Lung (tissue), 12 donors: ENCODE measurements around the gene CNTNAP2. TPM values are rescaled to one million over a fixed set of nuclear protein-coding genes. Genes with fewer than 3 reads are reported as not detected.

Experiments used
- ATAC-seq: fragments of 200-7000 bp; cut with Tn5 transposase; one replicate; pipeline ENCODE4 v1.9.1; 2020; ENCODE audit warnings: moderate number of reproducible peaks; ENCODE audit not compliant: insufficient read depth, low FRiP score
- DNase-seq, 3 donors: peaks; one replicate each; pipeline ENCODE4 v3.0.0-alpha.2; 2013 to 2017
- H3K27ac ChIP-seq, 2 donors: one replicate each; pipeline ENCODE4 v1.5.1; 2013; ENCODE audit warnings: mild to moderate bottlenecking in 2 of 2, moderate library complexity in 2 of 2, control low read depth in 1 of 2, inconsistent platforms in 1 of 2, low read depth in 1 of 2, low read length in 1 of 2
- H3K27me3 ChIP-seq, 3 donors: one replicate each; pipeline ENCODE4 v1.5.1; 2013; ENCODE audit warnings: low read length in 2 of 3; ENCODE audit not compliant: control insufficient read depth in 3 of 3, insufficient read depth in 3 of 3
- H3K36me3 ChIP-seq, 4 donors: one replicate each; pipeline ENCODE4 v1.5.1; 2013; ENCODE audit warnings: low read length in 4 of 4, mild to moderate bottlenecking in 1 of 4, moderate library complexity in 1 of 4; ENCODE audit not compliant: control insufficient read depth in 4 of 4, insufficient read depth in 4 of 4
- H3K4me1 ChIP-seq, 5 donors: one replicate each; pipeline ENCODE4 v1.5.1; 2013; ENCODE audit warnings: low read length in 5 of 5, mild to moderate bottlenecking in 2 of 5, moderate library complexity in 1 of 5; ENCODE audit not compliant: control insufficient read depth in 5 of 5, insufficient read depth in 5 of 5
- H3K4me3 ChIP-seq: one replicate; pipeline ENCODE4 v1.5.1; 2013; ENCODE audit warnings: mild to moderate bottlenecking, control low read depth, moderate library complexity
- H3K9ac ChIP-seq, 2 donors: one replicate each; pipeline ENCODE4 v1.5.1; 2013; ENCODE audit warnings: low read length in 2 of 2, control low read depth in 1 of 2; ENCODE audit not compliant: insufficient read depth in 1 of 2
- H3K9me3 ChIP-seq, 4 donors: one replicate each; pipeline ENCODE4 v1.5.1; 2013; ENCODE audit warnings: low read length in 3 of 4, mild to moderate bottlenecking in 1 of 4, moderate library complexity in 1 of 4; ENCODE audit not compliant: control insufficient read depth in 4 of 4, insufficient read depth in 3 of 4
- CTCF ChIP-seq: IDR thresholded peaks from 2 replicates; pipeline ENCODE4 v1.5.1; 2012; ENCODE audit warnings: mild to moderate bottlenecking; ENCODE audit errors: control extremely low read depth, extremely low read depth
- WGBS, 2 donors: extraction: QIAGEN DNeasy Blood & Tissue Kit; methylation state at CpG; one replicate each; pipeline ENCODE4 v1.1.7; 2013; 5-methylcytosine and 5-hydroxymethylcytosine counted together
- polyA plus RNA-seq, 2 donors: library from polyadenylated mRNA; stranded (reverse); fragments of 200-250 nt; gene quantifications; one replicate each; pipeline ENCODE4 v1.2.1, GENCODE V29; 2013
- total RNA-seq, 2 donors: library from RNA; depleted of rRNA in 1 of 2; stranded (reverse); fragments of >200 nt in 1 of 2; gene quantifications; one replicate each; pipeline ENCODE4 v1.2.1, GENCODE V29; 2014 to 2021
- donor health status: control.
- donor health status: control.
- donor health status: Bipolar disorder and iron deficiency.
- donor health status: healthy.
- donor health status: DM: yes; HTN: yes; CAD: no.

Gene CNTNAP2
- total and polyA plus RNA-seq, 4 donors, result 0.18 to 45.3 (median 0.52) TPM

- Histone ChIP-seq H3K27ac (no peak overlapping the region), H3K9ac (no peak overlapping the region), H3K4me1 (no peaks in the 10 kb centered on the region), H3K36me3 (no peaks in the 10 kb centered on the region), H3K27me3 (no peaks in the 10 kb centered on the region), H3K4me3 (no peak overlapping the region), H3K9me3 (peaks cover 0 to 2% (median 0%) of the 10 kb centered on the region in 4 donors)
- 21 to 36% methylated on average over 2 of the region's 2 CpGs for WGBS, 2 donors
- TF ChIP-seq CTCF, result no peak
- no peak for ATAC-seq
- DNase-seq, result peak in 2 of 3 donors; percentile 16 to 38
Measured at GRCh38 chr7:146542101-146542500, 425.5 kb downstream of the CNTNAP2 start.

GRCh38 chr7:146544748-146545147 is 428.1 kb downstream of the CNTNAP2 start:
- Histone ChIP-seq H3K9ac (no peak overlapping the region), H3K9me3 (peaks cover 0 to 3% (median 0%) of the 10 kb centered on the region in 4 donors), H3K36me3 (no peaks in the 10 kb centered on the region), H3K27ac (no peak overlapping the region), H3K4me1 (no peaks in the 10 kb centered on the region), H3K27me3 (no peaks in the 10 kb centered on the region), H3K4me3 (no peak overlapping the region)
- 38 to 72% methylated on average over 2 of the region's 2 CpGs for WGBS, 2 donors
- ATAC-seq (no peak), DNase-seq (no peak)
- TF ChIP-seq CTCF, result no peak

GRCh38 chr7:146548816-146549215 is 432.2 kb downstream of the CNTNAP2 start:
- DNase-seq, result no peak
- TF ChIP-seq CTCF, result no peak
- ATAC-seq, result no peak
- Histone ChIP-seq H3K4me1 (no peaks in the 10 kb centered on the region), H3K27me3 (no peaks in the 10 kb centered on the region), H3K9ac (no peak overlapping the region), H3K36me3 (no peaks in the 10 kb centered on the region), H3K9me3 (peaks cover 0 to 3% (median 0%) of the 10 kb centered on the region in 4 donors), H3K4me3 (no peak overlapping the region), H3K27ac (no peak overlapping the region)
- 77 to 88% methylated on average over 1 of the region's 1 CpG for WGBS, 2 donors

DNA sequence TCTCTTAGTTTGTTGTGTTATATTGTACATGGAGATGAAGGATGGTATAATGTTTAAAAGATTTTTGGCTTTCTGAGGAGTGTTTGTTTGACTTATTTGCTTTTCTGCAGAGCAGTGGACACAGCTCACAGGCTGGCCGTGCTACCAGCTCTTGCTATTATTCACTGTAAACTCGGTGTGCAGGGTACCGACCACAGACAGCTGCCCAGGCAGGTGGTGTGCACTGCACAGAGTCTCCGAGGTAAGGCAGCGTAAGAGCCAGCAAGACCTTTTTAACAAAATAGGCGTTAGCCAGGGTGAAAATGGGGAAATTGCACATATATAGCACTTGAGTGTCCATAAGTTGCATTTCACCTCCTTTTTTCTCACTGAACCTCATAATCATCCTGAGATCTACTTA is 438.0 kb downstream of the CNTNAP2 start:
- Histone ChIP-seq H3K9ac (no peak overlapping the region), H3K4me3 (no peak overlapping the region), H3K36me3 (no peaks in the 10 kb centered on the region), H3K27me3 (no peaks in the 10 kb centered on the region), H3K27ac (no peak overlapping the region), H3K9me3 (no peaks in the 10 kb centered on the region), H3K4me1 (no peaks in the 10 kb centered on the region)
- no peak for TF ChIP-seq CTCF
- 62 to 88% methylated on average over 6 of the region's 6 CpGs for WGBS, 2 donors
- ATAC-seq, result no peak
- peak in 2 of 3 donors; percentile 1 to 4 for DNase-seq
